ENCODE data around the gene TMEM232. TPM values are rescaled to one million over a fixed set of nuclear protein-coding genes. Genes with fewer than 3 reads are reported as not detected.

Gene TMEM232
- total and polyA plus RNA-seq, 2 donors (not counting 3 experiments of a cell fraction or from before 2014, with no cell fraction given), result 0.17 to 0.38 TPM

GRCh38 chr5:110752953-110753352 lies 26.5 kb upstream of the TMEM232 start:
- POLR2A ChIA-PET, result interaction anchor here (1.0 kb wide), 1 partner anchor 314 kb away, joined by 3 read pairs; no protein-coding TSS in a partner anchor
- CTCF ChIA-PET, result no interaction called here

DNA sequence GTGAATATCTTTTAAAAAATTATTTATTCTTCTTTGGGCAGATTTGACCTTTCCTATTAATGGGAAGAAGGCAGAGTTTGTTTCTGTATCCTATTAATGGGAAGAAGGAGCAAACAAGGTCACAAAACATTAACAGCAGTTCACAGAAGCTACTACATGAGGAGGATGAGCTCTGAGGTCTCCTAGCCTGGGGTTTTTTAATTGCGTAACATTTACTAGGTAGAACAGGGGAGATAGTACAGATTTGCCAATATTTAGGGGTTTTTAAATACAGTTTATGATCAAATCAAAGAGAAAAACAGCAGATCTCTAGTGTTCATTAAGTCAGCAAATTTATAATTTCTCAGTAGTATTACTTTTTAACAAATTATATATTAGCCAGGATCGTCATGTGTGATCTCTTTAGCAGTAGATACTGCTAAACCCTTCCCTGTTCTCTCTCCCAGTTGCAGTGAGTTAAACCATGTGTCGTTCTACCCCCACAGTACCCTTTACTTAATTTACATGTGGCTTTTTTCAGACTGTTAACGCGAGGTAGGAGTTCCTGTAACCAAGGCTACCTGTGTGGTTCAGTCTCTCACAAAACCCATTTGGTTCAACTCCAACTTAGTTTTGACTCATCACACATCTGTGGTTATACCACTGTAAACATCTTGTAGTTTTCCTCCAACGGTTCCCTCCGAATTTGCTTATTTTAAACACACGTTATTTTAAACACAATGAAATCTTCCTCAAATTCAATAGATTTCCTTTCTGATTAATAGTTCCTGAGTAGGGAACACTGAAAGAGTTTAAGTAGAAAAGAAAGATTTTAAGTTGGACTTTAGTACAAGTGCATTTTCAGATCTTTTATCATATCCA lies 25.7 kb upstream of the TMEM232 start:
- H3K79me2 ChIP-seq (ENCODE audit: control insufficient read depth, insufficient read depth, low read length), result no peaks in the 10 kb centered on the region
- H3K9me1 ChIP-seq (replicated peaks; ENCODE audit: control insufficient read depth, extremely low read depth, insufficient read depth, low read length), result no peaks in the 10 kb centered on the region
- H3K4me2 ChIP-seq (ENCODE audit: insufficient read depth, low read length), result no peak overlapping the region
- no peak overlapping the region for H3K4me3 ChIP-seq (replicated peaks in 1 of 3; ENCODE audit: insufficient read depth in 1 of 3, low read depth in 1 of 3, low read length in 3 of 3)
- H3K36me3 ChIP-seq (ENCODE audit: control insufficient read depth in 2 of 2, extremely low read depth in 1 of 2, insufficient read depth in 2 of 2, low read length in 2 of 2), result peaks cover 3 to 4% of the 10 kb centered on the region in 2 experiments
- dilution Hi-C loops (cut with MboI; ENCODE audit: extremely low pct_ligation_motif_present, low sequenced_read_pairs) (no loop called here), intact Hi-C loops (cut with micrococcal nuclease) (loop anchor here (10.0 kb wide), 1 partner anchor 763 kb away; the partner anchor contains the start of gene STARD4)
- TF ChIP-seq POLR2A (IDR thresholded peaks at IDR 0.05; ENCODE audit: low read depth, low read length), result no peak
- TF ChIP-seq EZH2 (IDR thresholded peaks at IDR 0.05; ENCODE audit: borderline replicate concordance, low read depth, low read length, severe bottlenecking), result no peak
- TF ChIP-seq MYC (IDR thresholded peaks at IDR 0.05; ENCODE audit: low read depth, low read length), result no peak
- no peak for TF ChIP-seq CTCF (IDR thresholded peaks at IDR 0.05; ENCODE audit: extremely low read depth in 1 of 2, insufficient read depth in 1 of 2, low read depth in 1 of 2, low read length in 2 of 2)
- no peak for TF ChIP-seq JUN (IDR thresholded peaks at IDR 0.05; ENCODE audit: borderline replicate concordance, insufficient read depth, insufficient read length, low read depth)
- no peak for TF ChIP-seq POLR2AphosphoS5 (IDR thresholded peaks at IDR 0.05; ENCODE audit: insufficient read depth, low read depth, low read length)
- no peak for TF ChIP-seq FOS (IDR thresholded peaks at IDR 0.05; ENCODE audit: borderline replicate concordance, insufficient read depth, low read length)
- no peak for TF ChIP-seq GATA2 (IDR thresholded peaks at IDR 0.05; ENCODE audit: insufficient read depth, insufficient read length, low read depth, low read length)
- TF ChIP-seq MAX (IDR thresholded peaks at IDR 0.05; ENCODE audit: insufficient read depth, insufficient read length), result no peak
- H4K20me1 ChIP-seq (replicated peaks; ENCODE audit: control insufficient read depth, extremely low read depth, insufficient read depth, low read length), result no peaks in the 10 kb centered on the region
- POLR2A ChIA-PET, result no interaction called here
- no peak overlapping the region for H3K27ac ChIP-seq (ENCODE audit: insufficient read depth, low read depth, low read length)
- no peaks in the 10 kb centered on the region for H3K27me3 ChIP-seq (ENCODE audit: control insufficient read depth in 2 of 2, insufficient read depth in 2 of 2, low read length in 2 of 2)
- DNase-seq (ENCODE audit: low read depth, low spot score) (no peak), FAIRE-seq (no peak)
- no peaks in the 10 kb centered on the region for H3K4me1 ChIP-seq (ENCODE audit: control insufficient read depth, extremely low read depth, insufficient read depth, low read length)
- BruUV-seq (replicated peaks), result no TSS peak
- CTCF ChIA-PET, result no interaction called here
- H2AFZ ChIP-seq (ENCODE audit: low read depth, low read length), result no peak overlapping the region
- no peaks in the 10 kb centered on the region for H3K9me3 ChIP-seq (replicated peaks; ENCODE audit: control insufficient read depth, insufficient read depth, low read length)
- no peak overlapping the region for H3K9ac ChIP-seq (replicated peaks; ENCODE audit: extremely low read depth, insufficient read depth, low read length)

More at GRCh38 chr5:110752953-110753352, 26.5 kb upstream of the TMEM232 start:
- Histone ChIP-seq H3K9ac (replicated peaks; ENCODE audit: extremely low read depth, insufficient read depth, low read length) (no peak overlapping the region), H3K27ac (ENCODE audit: insufficient read depth, low read depth, low read length) (no peak overlapping the region), H3K36me3 (ENCODE audit: control insufficient read depth in 2 of 2, extremely low read depth in 1 of 2, insufficient read depth in 2 of 2, low read length in 2 of 2) (peaks cover 3 to 4% of the 10 kb centered on the region in 2 experiments), H2AFZ (ENCODE audit: low read depth, low read length) (no peak overlapping the region), H3K4me2 (ENCODE audit: insufficient read depth, low read length) (no peak overlapping the region), H4K20me1 (replicated peaks; ENCODE audit: control insufficient read depth, extremely low read depth, insufficient read depth, low read length) (no peaks in the 10 kb centered on the region), H3K4me1 (ENCODE audit: control insufficient read depth, extremely low read depth, insufficient read depth, low read length) (no peaks in the 10 kb centered on the region), H3K4me3 (replicated peaks in 1 of 3; ENCODE audit: insufficient read depth in 1 of 3, low read depth in 1 of 3, low read length in 3 of 3) (no peak overlapping the region), H3K9me3 (replicated peaks; ENCODE audit: control insufficient read depth, insufficient read depth, low read length) (no peaks in the 10 kb centered on the region), H3K27me3 (ENCODE audit: control insufficient read depth in 2 of 2, insufficient read depth in 2 of 2, low read length in 2 of 2) (no peaks in the 10 kb centered on the region), H3K9me1 (replicated peaks; ENCODE audit: control insufficient read depth, extremely low read depth, insufficient read depth, low read length) (no peaks in the 10 kb centered on the region), H3K79me2 (ENCODE audit: control insufficient read depth, insufficient read depth, low read length) (no peaks in the 10 kb centered on the region)
- TF ChIP-seq FOS (IDR thresholded peaks at IDR 0.05; ENCODE audit: borderline replicate concordance, insufficient read depth, low read length), result no peak
- no peak for TF ChIP-seq MAX (IDR thresholded peaks at IDR 0.05; ENCODE audit: insufficient read depth, insufficient read length)
- no peak for TF ChIP-seq JUN (IDR thresholded peaks at IDR 0.05; ENCODE audit: borderline replicate concordance, insufficient read depth, insufficient read length, low read depth)
- DNase-seq (ENCODE audit: low read depth, low spot score), result no peak
- FAIRE-seq, result no peak
- no TSS peak for BruUV-seq (replicated peaks)
- intact Hi-C loops (cut with micrococcal nuclease), result loop anchor here (10.0 kb wide), 1 partner anchor 762 kb away; the partner anchor contains the start of gene STARD4
- dilution Hi-C loops (cut with MboI; ENCODE audit: extremely low pct_ligation_motif_present, low sequenced_read_pairs), result no loop called here
